NT2/D1 (cell line): ENCODE data around the gene SDCCAG8.

Source experiments
- SUZ12 ChIP-seq: IDR thresholded peaks from 2 replicates; pipeline ENCODE4 v1.6.1; 2011; ENCODE audit not compliant: insufficient read length, insufficient read depth; ENCODE audit errors: extremely low read depth
- YY1 ChIP-seq: IDR thresholded peaks from 2 replicates; pipeline ENCODE4 v1.6.1; 2011; ENCODE audit not compliant: insufficient read length, insufficient read depth
- ZNF274 ChIP-seq: IDR thresholded peaks from 2 replicates; pipeline ENCODE4 v1.6.1; 2011; ENCODE audit warnings: mild to moderate bottlenecking, low read depth, low read length

DNA sequence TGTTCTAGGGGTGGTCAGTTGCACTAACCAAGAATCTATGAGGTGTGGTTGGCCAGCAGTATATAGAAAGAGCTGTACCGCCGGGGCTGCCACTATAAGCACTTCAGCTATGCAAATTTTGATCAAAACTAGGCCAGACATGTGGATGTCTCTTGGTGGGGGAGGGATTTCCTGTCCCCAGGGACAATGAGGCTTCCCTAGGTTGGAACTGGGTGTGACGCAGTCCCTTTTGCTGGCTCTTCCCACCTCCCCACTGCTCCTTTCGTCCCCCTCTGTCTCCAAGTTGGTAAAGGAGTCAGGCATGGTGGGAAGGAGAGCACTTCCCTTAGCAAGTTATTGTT, 13.6 kb downstream of the SDCCAG8 start:
- TF ChIP-seq SUZ12 (no peak), YY1 (no peak), ZNF274 (no peak)
